Stimulated activated CD4-positive, alpha-beta T cell treated with anti-CD3 and anti-CD28 coated beads, TNF-alpha, amount 100 ng/mL, for 24 hours (primary cell): ENCODE measurements around the gene PLD5.
"Not testable (repeated sequence)": the region's sequence is repeated elsewhere in the genome, so short reads cannot be mapped to it uniquely, and the experiment has no call there.

ENCODE experiments used
- DNase-seq, 3 experiments: peaks; one replicate each; pipeline ENCODE4 v3.0.0-alpha.2; 2020; ENCODE audit warnings: low read depth in 3 of 3

PLD5 gene

GRCh38 chr1:242178436-242178835 is 346.1 kb downstream of the PLD5 start:
- no peak for DNase-seq

GRCh38 chr1:242162140-242162539 is 362.4 kb downstream of the PLD5 start:
- no peak for DNase-seq

DNA sequence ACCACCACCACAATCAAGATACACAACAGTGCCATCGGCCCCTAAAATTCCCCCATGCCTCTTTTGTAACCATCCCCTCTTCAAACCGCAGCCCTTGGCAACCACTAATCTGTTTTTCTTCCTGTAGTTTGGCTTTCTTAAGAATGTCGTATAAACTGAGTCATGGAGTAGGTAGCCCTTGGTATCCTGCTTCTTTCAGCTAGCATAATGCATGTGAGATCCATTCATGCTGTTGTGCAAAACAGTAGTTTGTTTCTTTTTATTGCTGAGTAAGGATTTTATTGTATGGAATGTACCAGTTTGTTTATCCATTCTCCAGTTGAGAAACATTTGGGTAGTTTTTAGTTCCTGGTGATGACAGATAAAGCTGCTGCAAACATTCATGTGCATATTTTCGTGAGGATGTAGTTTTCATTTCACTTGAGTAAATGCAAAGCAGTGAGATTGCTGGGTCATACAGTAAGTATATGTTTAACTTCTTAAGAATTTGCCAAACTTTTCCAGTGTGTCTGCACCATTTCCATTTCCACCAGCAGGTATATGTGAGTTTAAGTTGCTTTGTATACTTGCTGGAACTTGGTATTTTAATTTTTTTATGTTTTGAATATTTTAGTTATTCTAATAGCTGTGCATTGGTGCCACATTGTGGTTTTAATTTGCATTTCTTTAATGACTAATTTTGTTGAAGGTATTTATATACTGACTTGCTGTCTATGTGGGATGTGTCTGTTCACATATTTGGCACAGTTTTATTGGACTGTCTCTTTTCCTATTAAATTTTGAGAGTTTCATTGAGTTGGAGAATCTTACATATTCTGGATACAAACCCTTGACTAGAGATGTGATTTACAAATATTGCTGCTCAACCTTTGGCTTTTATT is 377.2 kb downstream of the PLD5 start:
- DNase-seq = no peak

- no peak for DNase-seq
These were observed 377.8 kb downstream of the PLD5 start for GRCh38 chr1:242146652-242147051.

GRCh38 chr1:242140836-242141235 is 383.7 kb downstream of the PLD5 start:
- DNase-seq = no peak

DNA sequence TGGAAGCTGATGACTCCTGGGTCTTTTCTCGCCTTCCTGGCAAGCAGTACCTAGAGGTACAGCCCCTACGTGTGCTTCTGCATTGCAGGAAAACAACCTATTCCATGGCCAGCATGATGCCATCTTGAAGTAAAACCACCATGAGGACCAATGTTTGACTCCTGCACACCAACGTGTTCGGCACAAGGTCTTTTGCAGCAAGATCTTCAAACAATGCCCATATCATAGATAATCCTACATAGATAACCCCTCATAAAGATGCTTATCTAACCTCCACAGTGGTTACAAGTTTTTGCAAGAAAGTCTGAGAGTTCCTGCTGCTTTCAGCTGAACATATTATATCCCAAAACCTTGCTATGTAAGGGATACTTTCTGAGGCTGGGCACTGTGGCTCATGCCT is 384.5 kb downstream of the PLD5 start:
- no peak for DNase-seq

DNA sequence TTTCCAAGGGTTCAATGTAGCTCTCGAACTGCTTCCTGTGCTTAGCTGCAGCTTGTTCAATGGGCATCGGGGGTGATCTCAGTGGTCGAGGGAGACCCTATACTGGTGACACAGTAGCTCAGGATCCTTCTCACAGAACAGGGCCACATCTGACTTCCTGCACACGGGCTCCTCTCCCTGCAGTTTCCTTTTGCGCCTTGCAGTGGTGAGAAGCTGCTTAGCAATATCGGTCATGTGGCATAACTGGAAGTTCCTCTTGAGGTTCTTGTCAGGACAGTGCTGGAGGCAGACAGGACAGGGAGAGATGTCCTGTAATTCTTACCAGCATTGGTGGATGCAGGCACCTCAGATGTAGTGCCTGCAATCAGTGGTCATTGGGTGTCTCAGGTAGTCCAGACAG is 385.1 kb downstream of the PLD5 start:
- DNase-seq = no peak

DNA sequence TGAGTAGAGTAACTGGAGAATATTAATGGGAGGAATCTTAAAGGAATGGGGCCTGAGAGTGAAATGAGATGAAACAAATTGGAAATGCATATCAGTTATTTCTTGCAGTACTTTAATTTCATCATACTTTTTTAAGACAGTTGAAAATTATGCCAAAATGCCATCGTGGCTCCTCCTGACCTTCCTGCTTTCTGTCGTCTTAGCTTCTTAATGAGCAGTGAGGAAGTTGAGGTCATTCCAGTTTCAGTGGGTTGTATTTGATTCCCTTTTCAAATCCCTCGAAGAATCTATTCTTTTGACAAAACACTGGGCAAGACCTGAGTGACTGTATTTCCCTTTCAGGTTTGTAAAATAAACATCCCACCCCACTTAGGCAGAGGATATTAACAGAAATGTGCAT is 390.7 kb downstream of the PLD5 start:
- DNase-seq = no peak

GRCh38 chr1:242133351-242133750 is 391.1 kb downstream of the PLD5 start:
- DNase-seq = no peak

DNA sequence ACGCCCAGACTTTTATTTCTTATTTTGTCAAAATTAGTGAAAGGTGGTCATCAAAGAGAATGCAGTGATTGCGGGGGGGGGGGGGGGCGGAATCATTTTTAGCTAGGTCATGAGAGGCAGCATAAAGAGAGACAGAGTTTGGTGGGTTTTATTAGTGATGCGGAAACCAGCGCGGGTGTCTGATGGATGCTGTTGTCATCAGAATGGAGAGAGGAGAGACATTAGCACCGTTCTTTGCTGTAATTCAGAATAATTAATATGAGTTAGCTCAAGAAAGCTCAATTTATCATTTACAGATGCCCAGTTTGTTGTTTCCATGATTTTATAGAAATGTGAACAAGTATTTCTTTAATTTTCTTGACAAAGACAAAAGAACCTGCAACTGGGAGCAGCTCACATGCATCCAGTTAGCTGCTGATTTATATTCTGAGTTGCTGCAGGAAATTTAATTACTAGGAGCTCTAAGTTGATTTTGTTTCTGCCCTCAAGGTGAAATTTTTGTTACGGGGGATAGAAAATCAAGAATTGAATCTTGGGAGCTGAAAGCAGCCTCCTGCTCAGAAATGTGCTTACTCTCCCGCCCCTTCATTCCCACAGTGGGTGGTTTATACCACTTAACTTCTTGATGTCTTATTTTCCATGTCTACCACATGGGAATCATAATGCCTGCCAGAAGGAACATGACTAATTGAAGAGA is 392.2 kb downstream of the PLD5 start:
- no peak for DNase-seq

- DNase-seq = no peak
These were observed 395.5 kb downstream of the PLD5 start for GRCh38 chr1:242128951-242129502.

GRCh38 chr1:242120432-242120831 is 404.1 kb downstream of the PLD5 start:
- DNase-seq = no peak

GRCh38 chr1:242100921-242101320 is 423.6 kb downstream of the PLD5 start:
- DNase-seq = no peak

- DNase-seq = not testable (repeated sequence)
These were observed 427.2 kb downstream of the PLD5 start for GRCh38 chr1:242097283-242097682.

- DNase-seq = no peak
These were observed 431.4 kb downstream of the PLD5 start for GRCh38 chr1:242093116-242093515.

DNA sequence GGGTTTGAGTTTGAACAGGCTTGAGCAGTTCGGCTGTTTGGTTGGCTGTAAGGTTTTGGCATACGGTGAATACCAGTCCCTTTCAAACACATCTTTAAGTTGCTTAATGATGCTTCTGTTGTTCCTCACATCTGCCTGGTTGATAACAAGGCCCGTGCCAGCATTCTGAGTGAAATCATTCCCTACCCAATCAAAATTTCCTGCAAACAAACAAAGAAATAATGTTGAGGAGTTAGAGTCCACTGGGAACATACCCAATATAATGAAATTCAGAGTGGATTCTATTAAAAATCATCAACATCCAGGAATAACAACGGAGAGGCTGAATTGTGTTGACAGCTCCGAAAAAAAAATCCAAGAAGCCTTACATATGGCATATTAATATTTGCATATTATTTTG is 434.6 kb downstream of the PLD5 start:
- no peak for DNase-seq

- no peak for DNase-seq
These were observed 435.6 kb downstream of the PLD5 start for GRCh38 chr1:242088875-242089274.

DNA sequence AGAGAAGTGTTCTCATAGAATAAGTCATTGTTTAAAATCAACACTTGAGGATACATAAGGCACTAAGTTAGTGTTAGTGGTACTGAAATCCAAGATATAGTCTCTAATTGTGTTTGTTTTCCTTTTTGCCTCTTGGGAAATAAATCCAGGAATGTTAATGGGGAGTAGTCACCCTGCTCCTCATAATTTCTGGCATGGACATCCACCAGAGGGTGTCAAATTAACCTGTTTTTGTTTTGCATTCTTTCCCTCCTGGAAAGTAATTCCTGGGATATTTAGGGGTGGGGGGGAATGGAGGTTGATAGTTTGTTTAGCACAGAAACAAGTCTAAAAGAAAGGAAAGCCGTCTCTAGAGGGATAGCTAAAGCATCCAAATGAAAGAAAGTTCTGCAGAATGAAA is 437.8 kb downstream of the PLD5 start:
- DNase-seq = no peak

- DNase-seq = no peak
These were observed 438.4 kb downstream of the PLD5 start for GRCh38 chr1:242086093-242086492.

GRCh38 chr1:242083742-242084141 is 440.8 kb downstream of the PLD5 start:
- no peak for DNase-seq

- no peak for DNase-seq
These were observed 443.1 kb downstream of the PLD5 start for GRCh38 chr1:242081446-242081845.

DNA sequence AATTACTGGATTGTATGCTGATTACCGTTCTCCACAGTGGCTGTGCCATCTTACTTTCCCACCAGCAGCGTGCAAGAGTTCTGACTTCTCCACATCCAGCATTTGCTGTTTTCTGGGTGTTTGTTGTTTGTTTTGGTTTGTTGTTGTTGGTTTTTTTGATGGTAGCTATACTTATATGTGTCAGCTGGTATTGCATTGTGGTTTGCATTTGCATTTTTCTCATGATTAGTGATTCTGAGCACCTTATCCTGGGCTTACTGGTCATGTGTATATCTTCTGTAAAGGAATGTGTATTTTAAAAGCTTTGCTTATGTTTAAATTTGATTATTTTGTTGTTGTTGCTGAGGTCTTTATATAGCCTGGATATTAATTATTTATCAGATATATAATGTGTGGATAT is 458.7 kb downstream of the PLD5 start:
- DNase-seq = no peak

- no peak for DNase-seq
These were observed 462.2 kb downstream of the PLD5 start for GRCh38 chr1:242062271-242062670.
